HepG2 (cell line): ENCODE measurements around the gene CNNM2. TPM values are rescaled to one million over a fixed set of nuclear protein-coding genes. Genes with fewer than 3 reads are reported as not detected.

Experiments used
- ARHGAP35 ChIP-seq: sonication (generic); formaldehyde crosslinking; IDR thresholded peaks from 2 replicates; pipeline ENCODE4 v1.9.0; 2022; ENCODE audit warnings: mild to moderate bottlenecking, inconsistent platforms, moderate library complexity, missing genetic modification reagents, borderline replicate concordance
- ETV6 ChIP-seq: sonication (generic); formaldehyde crosslinking; conservative IDR thresholded peaks from 2 replicates; pipeline ENCODE4 v1.4.0; 2020; ENCODE audit warnings: missing genetic modification reagents
- MATR3 ChIP-seq: sonication (generic); formaldehyde crosslinking; IDR thresholded peaks from 2 replicates; pipeline ENCODE4 v1.4.0; 2020; ENCODE audit warnings: missing genetic modification reagents
- MTA3 ChIP-seq: sonication (generic); formaldehyde crosslinking; IDR thresholded peaks from 2 replicates; pipeline ENCODE4 v1.4.0; 2020; ENCODE audit warnings: missing genetic modification reagents
- NAIF1 ChIP-seq: sonication (generic); formaldehyde crosslinking; IDR thresholded peaks from 2 replicates; pipeline ENCODE4 v1.5.0; 2020; ENCODE audit warnings: mild to moderate bottlenecking, missing genetic modification reagents, borderline replicate concordance
- NCOA2 ChIP-seq: sonication (generic); formaldehyde crosslinking; IDR thresholded peaks from 2 replicates; pipeline ENCODE4 v1.8.0; 2022; ENCODE audit warnings: inconsistent platforms
- NFYC ChIP-seq: IDR thresholded peaks from 2 replicates; pipeline ENCODE4 v1.6.1; 2016; ENCODE audit warnings: missing genetic modification reagents, missing compliant biosample characterization
- RARA ChIP-seq: IDR thresholded peaks from 2 replicates; pipeline ENCODE4 v1.6.1; 2016; ENCODE audit warnings: missing genetic modification reagents, missing compliant biosample characterization
- TRIM22 ChIP-seq: fragments of 450-650 bp; IDR thresholded peaks from 2 replicates; pipeline ENCODE4 v1.6.1; 2017
- ZFP1 ChIP-seq: IDR thresholded peaks from 2 replicates; pipeline ENCODE4 v1.6.1; 2016
- ZFY ChIP-seq: sonication (generic); formaldehyde crosslinking; IDR thresholded peaks from 2 replicates; pipeline ENCODE4 v1.4.0; 2020; ENCODE audit warnings: missing genetic modification reagents
- ZNF772 ChIP-seq: sonication (generic); formaldehyde crosslinking; IDR thresholded peaks from 2 replicates; pipeline ENCODE4 v1.5.0; 2020; ENCODE audit warnings: mild to moderate bottlenecking, missing genetic modification reagents
- polyA plus RNA-seq, 8 experiments: library from polyadenylated mRNA; depleted of rRNA in 3 of 8; stranded (reverse) in 7 of 8; unstranded in 1 of 8; fragments of >200 nt; fragmentation: Illumina TruSeq in 4 of 8; extraction: Trizol in 4 of 8; gene quantifications; 2 replicates each; pipeline versions ENCODE4 v1.2.1 to v1.2.3, GENCODE V29; 2011 to 2016; ENCODE audit warnings: low read depth in 4 of 8, missing spikeins in 1 of 8, mixed read lengths in 1 of 8; ENCODE audit not compliant: insufficient read depth in 1 of 8
- total RNA-seq, 5 experiments: library from RNA; depleted of rRNA; stranded (reverse); fragments of >200 nt; fragmentation: Illumina TruSeq; extraction: Trizol; gene quantifications; 2 replicates each; pipeline ENCODE4 v1.2.3, GENCODE V29; 2016; ENCODE audit warnings: low read depth in 1 of 5
- TF ChIP-seq, protein P1 (sequence below): sonication (generic); formaldehyde crosslinking; IDR thresholded peaks from 2 replicates; pipeline ENCODE4 v1.8.1; 2023; ENCODE audit warnings: missing genetic modification reagents, mild to moderate bottlenecking, borderline replicate concordance
- TF ChIP-seq, protein P2 (sequence below): sonication (generic); formaldehyde crosslinking; IDR thresholded peaks from 2 replicates; pipeline ENCODE4 v1.9.0; 2022; ENCODE audit warnings: missing genetic modification reagents, mild to moderate bottlenecking, borderline replicate concordance
- TF ChIP-seq, protein P3 (sequence below): sonication (generic); formaldehyde crosslinking; IDR thresholded peaks from 2 replicates; pipeline ENCODE4 v1.4.0; 2020; ENCODE audit warnings: missing genetic modification reagents, mild to moderate bottlenecking, borderline replicate concordance
- TF ChIP-seq, protein P4 (sequence below), 2 experiments: IDR thresholded peaks; 2 replicates each; pipeline ENCODE4 v1.6.1; 2011 to 2012; ENCODE audit warnings: low read length in 2 of 2, borderline replicate concordance in 1 of 2, low read depth in 1 of 2, mild to moderate bottlenecking in 1 of 2, moderate library complexity in 1 of 2

The CNNM2 gene
- total and polyA plus RNA-seq, 2 of the 13 experiments (the other 11 are each of a cell fraction or from before 2014, with no cell fraction given): 7.1 to 9.0 TPM

DNA sequence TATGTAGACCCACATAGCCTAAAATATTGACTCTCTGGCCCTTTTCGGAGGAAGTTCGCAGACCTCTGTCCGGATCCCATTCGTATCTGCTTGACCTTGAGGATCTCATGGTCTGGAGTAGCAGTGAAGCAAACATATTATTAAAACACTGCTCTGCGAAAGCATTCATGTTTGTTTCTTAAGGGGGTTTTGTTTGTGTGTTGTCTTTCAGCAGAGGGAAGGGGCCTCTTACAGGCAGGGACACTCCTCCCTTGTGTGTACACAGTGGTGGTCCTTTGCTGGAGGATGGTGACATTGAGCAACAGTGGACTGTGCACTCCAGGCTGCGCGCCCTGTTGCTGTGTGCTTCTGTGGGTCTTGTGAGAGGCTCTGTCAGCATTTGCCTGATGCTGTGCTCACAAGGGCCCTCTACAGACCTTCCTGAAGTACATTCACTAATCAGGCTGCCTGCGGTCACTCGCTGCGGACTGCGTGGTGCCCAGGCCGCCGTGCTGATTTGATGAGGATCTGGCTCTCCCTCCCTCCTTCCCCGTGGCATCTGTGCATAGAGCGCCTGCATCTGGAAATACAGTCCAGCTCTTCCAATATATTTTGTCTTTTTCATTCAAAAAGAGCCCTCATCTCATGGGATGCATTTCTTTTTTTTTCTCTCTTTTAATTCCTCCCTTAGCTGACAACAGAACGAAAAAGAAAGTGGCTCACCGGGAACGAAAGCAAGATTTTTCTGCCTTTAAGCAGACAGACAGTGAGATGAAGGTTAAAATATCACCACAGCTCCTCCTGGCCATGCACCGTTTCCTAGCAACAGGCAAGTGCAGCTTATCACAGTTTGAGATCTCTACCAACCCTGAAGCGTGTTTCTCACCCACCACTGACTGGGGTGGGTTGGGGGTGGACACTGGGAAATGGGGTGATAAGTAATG, 135.8 kb downstream of the CNNM2 start (continued):
- TF ChIP-seq, protein P1, sequence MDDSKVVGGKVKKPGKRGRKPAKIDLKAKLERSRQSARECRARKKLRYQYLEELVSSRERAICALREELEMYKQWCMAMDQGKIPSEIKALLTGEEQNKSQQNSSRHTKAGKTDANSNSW (CRISPR knock-in tag): no peak
- TF ChIP-seq ARHGAP35: no peak
- TF ChIP-seq, protein P2, sequence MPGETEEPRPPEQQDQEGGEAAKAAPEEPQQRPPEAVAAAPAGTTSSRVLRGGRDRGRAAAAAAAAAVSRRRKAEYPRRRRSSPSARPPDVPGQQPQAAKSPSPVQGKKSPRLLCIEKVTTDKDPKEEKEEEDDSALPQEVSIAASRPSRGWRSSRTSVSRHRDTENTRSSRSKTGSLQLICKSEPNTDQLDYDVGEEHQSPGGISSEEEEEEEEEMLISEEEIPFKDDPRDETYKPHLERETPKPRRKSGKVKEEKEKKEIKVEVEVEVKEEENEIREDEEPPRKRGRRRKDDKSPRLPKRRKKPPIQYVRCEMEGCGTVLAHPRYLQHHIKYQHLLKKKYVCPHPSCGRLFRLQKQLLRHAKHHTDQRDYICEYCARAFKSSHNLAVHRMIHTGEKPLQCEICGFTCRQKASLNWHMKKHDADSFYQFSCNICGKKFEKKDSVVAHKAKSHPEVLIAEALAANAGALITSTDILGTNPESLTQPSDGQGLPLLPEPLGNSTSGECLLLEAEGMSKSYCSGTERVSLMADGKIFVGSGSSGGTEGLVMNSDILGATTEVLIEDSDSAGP: peak; percentile 72
- TF ChIP-seq NAIF1 (CRISPR knock-in tag): no peak
- TF ChIP-seq ZFP1: peak; percentile 92; the same call in 1 of the 2 replicates
- TF ChIP-seq, protein P3, sequence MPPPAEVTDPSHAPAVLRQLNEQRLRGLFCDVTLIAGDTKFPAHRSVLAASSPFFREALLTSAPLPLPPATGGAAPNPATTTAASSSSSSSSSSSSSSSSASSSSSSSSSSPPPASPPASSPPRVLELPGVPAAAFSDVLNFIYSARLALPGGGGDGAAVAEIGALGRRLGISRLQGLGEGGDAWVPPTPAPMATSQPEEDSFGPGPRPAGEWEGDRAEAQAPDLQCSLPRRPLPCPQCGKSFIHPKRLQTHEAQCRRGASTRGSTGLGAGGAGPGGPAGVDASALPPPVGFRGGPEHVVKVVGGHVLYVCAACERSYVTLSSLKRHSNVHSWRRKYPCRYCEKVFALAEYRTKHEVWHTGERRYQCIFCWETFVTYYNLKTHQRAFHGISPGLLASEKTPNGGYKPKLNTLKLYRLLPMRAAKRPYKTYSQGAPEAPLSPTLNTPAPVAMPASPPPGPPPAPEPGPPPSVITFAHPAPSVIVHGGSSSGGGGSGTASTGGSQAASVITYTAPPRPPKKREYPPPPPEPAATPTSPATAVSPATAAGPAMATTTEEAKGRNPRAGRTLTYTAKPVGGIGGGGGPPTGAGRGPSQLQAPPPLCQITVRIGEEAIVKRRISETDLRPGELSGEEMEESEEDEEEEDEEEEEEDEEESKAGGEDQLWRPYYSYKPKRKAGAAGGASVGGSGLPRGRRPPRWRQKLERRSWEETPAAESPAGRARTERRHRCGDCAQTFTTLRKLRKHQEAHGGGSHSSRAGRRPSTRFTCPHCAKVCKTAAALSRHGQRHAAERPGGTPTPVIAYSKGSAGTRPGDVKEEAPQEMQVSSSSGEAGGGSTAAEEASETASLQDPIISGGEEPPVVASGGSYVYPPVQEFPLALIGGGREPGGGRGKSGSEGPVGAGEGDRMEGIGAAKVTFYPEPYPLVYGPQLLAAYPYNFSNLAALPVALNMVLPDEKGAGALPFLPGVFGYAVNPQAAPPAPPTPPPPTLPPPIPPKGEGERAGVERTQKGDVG (CRISPR knock-in tag): peak; percentile 49; the same call in 1 of the 2 replicates
- TF ChIP-seq ZNF772 (CRISPR knock-in tag): peak; percentile 97
- TF ChIP-seq, protein P4, sequence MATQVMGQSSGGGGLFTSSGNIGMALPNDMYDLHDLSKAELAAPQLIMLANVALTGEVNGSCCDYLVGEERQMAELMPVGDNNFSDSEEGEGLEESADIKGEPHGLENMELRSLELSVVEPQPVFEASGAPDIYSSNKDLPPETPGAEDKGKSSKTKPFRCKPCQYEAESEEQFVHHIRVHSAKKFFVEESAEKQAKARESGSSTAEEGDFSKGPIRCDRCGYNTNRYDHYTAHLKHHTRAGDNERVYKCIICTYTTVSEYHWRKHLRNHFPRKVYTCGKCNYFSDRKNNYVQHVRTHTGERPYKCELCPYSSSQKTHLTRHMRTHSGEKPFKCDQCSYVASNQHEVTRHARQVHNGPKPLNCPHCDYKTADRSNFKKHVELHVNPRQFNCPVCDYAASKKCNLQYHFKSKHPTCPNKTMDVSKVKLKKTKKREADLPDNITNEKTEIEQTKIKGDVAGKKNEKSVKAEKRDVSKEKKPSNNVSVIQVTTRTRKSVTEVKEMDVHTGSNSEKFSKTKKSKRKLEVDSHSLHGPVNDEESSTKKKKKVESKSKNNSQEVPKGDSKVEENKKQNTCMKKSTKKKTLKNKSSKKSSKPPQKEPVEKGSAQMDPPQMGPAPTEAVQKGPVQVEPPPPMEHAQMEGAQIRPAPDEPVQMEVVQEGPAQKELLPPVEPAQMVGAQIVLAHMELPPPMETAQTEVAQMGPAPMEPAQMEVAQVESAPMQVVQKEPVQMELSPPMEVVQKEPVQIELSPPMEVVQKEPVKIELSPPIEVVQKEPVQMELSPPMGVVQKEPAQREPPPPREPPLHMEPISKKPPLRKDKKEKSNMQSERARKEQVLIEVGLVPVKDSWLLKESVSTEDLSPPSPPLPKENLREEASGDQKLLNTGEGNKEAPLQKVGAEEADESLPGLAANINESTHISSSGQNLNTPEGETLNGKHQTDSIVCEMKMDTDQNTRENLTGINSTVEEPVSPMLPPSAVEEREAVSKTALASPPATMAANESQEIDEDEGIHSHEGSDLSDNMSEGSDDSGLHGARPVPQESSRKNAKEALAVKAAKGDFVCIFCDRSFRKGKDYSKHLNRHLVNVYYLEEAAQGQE (IDR thresholded peaks at IDR 0.05; ENCODE audit: borderline replicate concordance in 1 of 2, low read depth in 1 of 2, low read length in 2 of 2): peak in 1 of 2 experiments; percentile 66; a peak in 1 of 4 replicates
- TF ChIP-seq NCOA2 (CRISPR knock-in tag): peak; percentile 90
- TF ChIP-seq MTA3 (CRISPR knock-in tag): no peak
- peak; percentile 61 for TF ChIP-seq NFYC
- peak; percentile 52 for TF ChIP-seq ZFY (CRISPR knock-in tag)
- TF ChIP-seq MATR3 (CRISPR knock-in tag): no peak
- TF ChIP-seq RARA (CRISPR knock-in tag): peak; percentile 75
- TF ChIP-seq TRIM22: no peak
- no peak for TF ChIP-seq ETV6 (CRISPR knock-in tag)
